Ureter (tissue), 1 donor: ENCODE data around the gene ANKMY1. TPM values are rescaled to one million over a fixed set of nuclear protein-coding genes. Genes with fewer than 3 reads are reported as not detected.

Source experiments
- DNase-seq: peaks from one replicate; pipeline ENCODE4 v3.0.0-alpha.2; 2020; ENCODE audit warnings: low spot score
- total RNA-seq: library from RNA; stranded (reverse); gene quantifications from one replicate; pipeline ENCODE4 v1.2.4, GENCODE V29; 2023
- donor health status: DM: yes; HTN: yes; CAD: no.

Gene ANKMY1
- total RNA-seq, 1 donor from 2014 or later = 52.8 TPM

DNA sequence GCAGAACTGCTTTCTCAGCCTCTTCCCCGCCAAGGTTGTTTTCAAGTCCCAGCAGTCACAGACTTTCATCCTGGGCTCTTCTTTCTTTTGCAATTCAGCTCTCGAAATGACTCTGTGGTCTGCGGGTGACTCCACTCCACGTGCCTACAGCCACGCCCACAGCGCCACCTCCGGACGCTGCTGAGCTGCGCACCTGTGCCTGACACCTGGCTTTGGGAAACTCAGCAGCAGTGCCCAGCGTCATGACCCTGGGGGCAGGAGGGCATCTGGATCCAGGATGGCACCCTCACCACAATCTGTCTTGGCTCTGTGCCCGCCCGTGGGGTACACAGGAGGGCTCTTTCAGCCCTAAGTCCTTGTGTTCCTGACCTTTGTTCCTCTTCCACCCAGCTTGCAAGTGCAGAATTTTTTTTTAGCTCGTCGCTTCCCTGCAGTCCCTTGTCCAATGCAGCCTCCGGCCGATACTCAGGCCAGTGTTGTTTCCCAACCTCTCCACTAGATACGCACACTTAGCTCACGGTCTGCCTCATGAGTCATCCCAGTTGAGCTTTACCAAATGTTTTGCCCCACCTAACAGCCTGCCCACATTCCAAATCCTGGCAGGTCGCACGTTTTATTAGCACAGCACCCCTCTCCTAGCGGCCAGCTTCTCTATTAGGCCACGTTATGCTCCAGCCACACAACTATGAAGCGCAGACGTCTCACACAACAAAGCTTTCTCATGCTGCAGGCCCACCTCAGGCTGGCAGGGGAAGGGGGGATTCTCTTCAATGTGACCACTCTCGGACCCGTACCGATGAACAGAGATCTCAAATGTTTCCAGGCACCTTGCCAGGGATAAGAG is 22.2 kb upstream of the ANKMY1 start:
- DNase-seq = peak; percentile 78

DNA sequence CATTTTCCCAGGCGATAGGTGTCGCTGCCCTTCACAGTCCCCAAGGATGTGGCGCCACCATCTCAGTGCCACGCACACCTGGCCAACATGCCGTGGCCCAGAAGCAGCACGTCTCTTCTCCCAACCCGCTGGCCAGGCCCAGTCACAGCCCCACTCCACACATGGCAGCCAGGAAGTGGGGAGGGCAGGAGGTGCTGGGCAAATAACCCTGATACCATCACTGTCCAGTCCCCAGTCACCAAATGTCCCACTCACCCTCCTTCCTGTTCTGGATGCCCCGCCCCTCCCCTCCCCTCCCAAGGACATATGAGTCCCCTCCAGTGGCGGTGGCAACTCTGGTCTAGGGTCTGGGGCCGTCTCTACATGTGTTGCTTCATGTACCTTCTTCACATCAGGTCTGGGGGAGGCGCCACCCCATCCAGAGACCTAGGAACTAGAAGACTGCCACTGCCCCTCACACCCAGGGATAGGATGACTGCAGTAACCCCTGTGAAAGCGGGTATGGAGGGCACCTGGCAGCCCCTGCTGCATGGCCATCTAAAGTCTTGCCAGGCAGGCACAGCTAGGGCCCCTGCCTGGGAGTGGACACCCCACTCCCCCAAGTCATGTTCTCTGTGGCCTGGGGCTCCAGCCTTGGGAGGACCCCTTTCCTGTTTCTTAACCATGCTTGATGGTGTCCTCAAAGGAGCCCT is 21.4 kb upstream of the ANKMY1 start:
- no peak for DNase-seq

DNA sequence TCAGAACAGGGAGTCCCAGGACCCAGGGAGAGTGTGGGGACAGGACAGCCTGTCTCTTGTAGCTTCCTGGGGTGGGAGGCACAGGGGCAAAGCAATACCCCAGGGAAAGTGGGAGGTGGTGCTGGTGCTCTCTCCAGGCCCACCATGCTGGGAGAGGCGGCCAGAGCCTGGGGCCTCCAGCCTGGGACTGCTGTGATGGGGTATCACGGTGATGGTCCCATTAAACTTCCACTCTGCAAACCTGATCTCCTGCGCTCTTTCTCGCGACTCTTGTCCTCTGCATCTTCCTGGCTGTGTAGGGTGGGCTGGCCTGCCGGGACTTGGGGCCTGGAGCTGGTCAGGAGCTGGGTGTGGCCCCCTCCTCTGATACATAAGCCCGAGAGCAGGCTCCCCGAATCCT is 20.7 kb upstream of the ANKMY1 start:
- no peak for DNase-seq

DNA sequence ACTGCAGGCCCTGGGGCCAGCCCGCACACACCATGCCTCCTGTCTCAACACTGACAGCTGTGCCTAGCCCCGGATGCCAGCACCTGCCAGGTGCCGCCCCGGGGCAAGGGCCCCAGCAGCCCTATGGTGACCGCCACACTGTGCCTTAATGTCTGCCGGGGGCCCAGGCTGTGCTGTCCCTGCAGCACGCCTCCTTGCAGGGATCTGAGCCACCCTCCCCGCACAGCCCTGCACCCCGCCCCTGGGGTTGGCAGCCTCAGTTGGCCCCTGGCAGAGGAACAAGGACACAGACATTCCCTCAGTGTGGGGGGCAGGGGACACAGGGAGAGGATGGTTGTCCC is 20.3 kb upstream of the ANKMY1 start:
- no peak for DNase-seq

DNA sequence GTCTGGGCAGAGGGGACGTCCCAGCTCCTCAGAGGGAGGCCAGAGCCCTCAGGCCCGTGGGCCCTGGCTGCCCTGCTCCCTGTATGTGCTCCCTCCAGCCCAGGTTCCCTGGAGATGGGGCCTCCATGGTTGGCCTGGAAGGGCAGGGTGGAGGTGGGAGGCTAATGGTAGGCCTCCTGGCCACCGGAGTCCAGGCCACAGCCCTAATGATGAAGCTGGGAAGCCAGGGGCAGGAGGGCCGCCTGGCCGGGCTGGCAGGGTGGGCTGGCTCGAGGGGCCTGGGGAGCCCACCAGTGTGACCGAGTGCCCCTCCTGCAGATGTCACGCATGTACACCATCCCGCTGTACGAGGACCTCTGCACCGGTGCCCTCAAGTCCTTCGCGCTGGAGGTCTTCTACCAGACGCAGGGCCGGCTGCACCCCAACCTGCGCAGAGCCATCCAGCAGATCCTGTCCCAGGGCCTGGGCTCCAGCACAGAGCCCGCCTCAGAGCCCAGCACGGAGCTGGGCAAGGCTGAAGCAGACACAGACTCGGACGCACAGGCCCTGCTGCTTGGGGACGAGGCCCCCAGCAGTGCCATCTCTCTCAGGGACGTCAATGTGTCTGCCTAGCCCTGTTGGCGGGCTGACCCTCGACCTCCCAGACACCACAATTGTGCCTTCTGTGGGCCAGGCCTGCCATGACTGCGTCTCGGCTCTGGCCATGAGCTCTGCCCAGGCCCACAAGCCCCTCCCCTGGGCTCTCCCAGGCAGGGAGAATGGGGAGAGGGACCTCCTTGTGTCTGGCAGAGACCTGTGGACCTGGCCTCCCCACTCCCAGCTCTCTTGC is 19.7 kb upstream of the ANKMY1 start:
- DNase-seq = no peak

DNA sequence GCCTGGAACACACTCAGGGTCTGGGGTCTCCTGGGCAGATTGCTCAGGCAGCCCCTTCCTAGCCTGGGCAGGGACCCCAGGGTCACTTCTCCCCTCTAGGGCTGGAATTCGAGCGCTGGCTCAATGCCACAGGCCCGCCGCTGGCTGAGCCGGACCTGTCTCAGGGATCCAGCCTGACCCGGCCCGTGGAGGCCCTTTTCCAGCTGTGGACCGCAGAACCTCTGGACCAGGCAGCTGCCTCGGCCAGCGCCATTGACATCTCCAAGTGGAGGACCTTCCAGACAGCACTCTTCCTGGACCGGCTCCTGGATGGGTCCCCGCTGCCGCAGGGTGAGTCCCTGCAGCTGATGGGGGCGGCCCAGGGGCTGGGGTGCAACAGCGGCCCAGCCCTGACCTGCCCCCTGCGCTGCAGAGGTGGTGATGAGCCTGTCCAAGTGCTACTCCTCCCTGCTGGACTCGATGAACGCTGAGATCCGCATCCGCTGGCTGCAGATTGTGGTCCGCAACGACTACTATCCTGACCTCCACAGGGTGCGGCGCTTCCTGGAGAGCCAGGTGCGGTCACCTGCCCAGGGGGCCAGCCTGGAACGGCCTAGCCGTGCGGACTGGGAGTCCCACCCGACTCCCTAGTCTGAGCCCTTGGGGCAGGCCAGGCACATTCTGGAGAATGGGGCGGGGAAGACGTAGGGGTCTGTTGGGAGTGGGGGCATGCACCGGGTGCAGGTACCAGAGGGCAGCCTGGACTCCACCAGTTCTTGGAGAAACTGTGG is 18.8 kb upstream of the ANKMY1 start:
- no peak for DNase-seq

DNA sequence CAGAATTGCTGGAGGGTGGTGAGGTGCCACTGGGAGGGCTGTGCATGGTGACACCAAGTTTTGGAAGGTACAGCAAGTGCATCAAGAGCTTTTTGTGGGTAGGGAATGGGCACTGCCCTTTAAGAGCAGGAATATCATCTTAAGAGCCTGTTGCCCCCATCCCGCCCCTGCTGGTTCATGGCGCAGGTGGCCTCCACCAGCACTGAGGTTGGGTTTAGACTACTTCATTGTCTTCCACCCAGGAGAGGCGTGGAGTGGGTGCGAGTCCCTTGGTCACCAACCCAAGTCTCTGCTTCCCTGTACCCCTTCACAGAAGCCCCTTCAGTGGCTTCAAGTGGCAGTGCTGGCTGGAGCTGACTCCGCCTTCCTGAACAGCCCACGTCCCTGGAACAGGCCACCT is 18.2 kb upstream of the ANKMY1 start:
- DNase-seq = no peak

DNA sequence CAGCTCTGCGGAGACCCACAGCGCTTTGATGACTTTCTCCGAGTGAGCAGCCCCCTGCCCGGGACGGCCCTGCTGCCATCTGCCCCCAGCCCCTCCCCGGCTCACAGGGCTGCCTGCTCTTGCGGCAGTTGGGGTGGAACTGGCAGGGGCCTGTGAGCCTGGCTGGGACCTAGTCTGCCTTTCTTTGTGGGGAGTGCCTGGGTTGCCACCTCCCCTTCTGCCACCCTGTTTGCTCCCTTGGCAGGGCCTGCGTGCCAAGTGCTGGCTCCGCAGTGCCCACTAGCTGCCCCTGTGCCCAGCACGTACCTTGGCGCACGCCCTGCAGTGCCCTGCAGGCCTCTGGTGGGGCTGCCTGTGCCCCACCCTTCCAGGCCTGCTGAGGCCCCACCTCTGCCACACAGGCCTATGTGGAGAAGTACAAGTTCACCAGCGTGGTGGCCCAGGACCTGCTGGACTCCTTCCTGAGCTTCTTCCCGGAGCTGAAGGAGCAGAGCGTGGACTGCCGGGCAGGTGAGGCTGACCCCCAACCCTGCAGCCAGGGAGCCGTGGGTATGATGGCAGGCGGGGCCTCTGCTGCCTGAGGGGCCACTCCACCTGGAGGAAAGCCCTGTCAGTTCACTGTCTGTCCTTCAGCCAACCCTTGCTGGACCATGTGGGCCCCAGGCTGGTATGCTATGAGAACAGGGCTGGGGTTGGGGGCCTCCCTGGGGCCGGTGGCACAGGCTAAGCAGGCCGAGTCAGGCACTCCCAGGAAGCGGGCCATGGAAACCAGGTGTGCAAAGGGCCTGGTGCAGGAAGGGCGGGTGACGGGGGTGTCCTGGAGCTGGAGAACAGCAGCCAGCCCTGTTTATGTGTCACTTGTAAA is 17.5 kb upstream of the ANKMY1 start:
- DNase-seq = no peak

DNA sequence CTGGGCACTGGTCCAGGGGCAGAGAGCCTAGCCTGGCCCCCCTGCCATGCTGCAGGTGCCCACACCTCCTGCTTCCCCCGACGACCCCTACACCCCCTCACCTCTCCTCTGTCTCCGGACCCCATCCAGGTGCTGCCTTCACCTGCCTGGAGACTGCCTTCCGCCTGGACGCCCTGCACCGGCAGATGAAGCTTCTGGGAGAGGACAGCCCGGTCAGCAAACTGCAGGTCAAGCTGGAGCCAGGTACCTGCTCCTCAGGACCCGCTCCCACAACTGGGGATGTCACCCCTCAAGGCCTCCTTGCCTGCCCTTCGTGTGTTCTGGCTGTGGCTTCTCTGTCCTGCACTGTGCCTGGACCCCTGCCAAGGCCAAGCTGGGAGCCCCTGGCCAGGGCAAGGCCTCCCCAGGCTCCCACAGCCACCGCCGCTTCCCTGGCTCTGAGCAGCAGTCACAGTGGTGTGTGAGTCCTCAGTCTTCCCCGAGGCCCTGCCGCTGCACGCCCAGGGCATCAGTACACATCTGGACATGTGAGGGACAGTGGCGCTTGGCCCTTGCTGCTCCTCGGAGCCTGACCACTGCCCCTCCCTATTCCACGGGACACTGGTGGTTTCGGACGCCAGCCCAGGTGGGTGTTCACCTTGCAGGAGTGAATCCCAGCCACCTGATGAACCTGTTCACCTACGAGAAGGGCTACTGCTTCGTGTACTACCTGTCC is 16.8 kb upstream of the ANKMY1 start:
- DNase-seq = no peak

DNA sequence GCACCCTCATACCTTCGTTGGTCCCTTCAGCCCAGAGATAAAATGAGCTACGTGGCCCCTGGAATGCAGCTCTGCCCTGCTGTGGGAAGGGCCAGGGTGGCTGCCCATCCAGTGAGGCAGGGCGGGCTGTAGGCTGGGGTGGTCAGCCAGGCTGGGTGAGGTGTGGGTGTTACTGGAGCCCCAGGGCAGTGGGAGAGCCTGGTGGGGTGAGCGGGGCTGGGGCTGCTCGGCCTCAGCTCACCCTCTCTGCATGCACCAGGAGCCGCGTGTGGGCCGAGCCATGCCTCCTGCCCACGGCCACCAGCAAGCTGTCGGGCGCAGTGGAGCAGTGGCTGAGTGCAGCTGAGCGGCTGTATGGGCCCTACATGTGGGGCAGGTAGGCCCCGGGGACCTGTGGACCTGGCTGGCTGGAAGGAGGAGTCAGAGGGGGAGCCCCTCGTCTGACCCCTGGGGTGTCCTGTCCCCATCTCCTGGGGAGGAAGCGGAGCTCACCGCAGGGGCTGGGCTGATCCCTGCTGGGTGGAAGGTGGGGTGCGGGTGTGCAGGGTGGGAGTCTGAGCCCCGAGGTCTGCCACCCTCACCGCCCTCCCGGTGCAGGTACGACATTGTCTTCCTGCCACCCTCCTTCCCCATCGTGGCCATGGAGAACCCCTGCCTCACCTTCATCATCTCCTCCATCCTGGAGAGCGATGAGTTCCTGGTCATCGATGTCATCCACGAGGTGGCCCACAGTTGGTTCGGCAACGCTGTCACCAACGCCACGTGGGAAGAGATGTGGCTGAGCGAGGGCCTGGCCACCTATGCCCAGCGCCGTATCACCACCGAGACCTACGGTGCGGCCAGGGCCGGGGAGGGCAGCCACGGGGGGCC is 16.0 kb upstream of the ANKMY1 start:
- no peak for DNase-seq

DNA sequence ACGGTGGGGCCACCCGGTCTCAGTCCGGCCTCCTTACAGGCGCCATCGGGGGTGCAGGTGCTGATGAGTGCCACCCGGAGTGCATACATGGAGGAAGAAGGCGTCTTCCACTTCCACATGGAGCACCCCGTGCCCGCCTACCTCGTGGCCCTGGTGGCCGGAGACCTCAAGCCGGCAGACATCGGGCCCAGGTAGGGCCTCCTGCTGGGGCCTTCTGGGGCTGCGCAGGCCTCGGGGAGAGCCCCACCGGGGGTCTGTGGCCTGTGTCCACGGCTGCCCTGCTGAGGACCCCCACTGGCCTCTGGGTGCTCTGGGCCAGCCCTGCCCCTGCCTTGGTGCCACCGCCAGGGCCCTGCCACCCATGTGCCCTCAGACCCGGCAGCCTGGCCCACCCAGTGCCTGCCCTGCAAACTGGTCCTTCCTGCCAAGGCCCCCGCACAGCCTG is 15.3 kb upstream of the ANKMY1 start:
- no peak for DNase-seq

DNA sequence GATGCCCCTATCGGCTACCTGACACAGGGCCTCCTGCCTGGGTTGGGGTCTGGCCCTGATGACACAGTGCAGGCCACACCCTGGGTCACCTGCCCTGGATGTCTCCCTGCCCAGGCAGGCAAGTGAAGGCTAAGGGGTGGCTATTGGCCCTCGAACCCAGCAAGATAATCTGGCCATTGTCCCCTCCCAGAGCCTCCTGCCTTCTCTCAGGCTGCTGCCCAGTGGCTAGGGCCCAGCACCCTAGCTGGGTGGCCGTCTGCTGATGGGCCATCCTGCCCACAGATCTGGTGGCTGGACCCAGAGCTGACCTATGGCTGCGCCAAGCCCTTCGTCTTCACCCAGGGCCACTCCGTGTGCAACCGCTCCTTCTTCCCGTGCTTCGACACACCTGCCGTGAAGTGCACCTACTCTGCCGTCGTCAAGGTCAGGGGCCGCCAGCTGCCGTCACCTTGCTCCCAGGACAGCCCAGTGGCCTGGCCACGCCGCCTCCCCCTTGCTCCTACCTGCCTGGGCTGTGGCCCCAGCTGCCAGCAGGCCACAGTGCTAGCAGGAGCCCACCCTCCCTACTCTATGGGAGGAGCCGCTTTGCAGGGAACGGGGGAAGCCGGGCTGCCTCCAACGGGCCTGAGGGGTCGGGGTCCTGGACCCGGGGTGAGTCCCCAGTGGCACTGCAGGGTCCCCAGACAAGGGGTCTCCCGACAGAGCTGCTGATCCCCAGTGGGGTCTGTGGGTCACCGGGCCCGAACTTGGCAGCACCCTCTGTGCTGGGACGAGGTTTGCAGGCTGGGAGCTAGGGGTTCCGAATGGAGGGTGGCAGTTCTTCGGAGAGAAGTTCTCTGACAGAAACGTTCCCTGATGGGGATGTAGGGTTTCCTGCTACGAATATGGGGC is 14.6 kb upstream of the ANKMY1 start:
- no peak for DNase-seq

DNA sequence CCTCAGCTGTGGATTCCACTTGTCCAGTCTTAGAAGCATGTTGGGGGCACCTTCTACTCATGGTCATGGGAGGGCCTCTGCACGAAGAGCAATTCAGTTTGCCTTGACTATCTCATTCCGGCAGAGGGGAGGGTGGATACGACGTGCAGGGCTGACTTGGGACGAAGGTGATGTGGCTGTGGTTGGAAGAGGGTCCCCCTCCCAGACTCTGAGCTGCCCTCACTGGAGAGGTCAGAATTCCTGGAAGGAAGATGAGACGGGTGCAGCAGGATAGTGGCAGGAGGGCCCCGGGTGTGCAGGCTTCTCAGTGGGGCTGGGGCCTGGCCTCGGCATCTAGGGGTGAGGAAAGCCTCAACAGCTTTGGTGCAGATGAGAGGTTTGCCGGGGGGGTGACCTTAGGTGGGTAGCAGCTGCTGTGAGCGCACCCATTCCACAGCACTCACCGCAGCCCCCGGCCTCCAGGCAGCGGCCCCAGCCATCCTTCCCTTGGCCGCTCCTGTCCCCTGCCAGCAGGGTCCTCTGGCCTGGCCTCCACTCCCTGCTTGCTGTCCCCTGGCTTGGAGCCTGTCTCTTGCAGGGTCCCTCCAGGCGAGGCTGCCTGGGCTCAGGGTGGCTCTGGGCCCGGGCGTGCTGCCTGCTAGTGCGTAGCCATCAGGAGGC is 13.7 kb upstream of the ANKMY1 start:
- no peak for DNase-seq

DNA sequence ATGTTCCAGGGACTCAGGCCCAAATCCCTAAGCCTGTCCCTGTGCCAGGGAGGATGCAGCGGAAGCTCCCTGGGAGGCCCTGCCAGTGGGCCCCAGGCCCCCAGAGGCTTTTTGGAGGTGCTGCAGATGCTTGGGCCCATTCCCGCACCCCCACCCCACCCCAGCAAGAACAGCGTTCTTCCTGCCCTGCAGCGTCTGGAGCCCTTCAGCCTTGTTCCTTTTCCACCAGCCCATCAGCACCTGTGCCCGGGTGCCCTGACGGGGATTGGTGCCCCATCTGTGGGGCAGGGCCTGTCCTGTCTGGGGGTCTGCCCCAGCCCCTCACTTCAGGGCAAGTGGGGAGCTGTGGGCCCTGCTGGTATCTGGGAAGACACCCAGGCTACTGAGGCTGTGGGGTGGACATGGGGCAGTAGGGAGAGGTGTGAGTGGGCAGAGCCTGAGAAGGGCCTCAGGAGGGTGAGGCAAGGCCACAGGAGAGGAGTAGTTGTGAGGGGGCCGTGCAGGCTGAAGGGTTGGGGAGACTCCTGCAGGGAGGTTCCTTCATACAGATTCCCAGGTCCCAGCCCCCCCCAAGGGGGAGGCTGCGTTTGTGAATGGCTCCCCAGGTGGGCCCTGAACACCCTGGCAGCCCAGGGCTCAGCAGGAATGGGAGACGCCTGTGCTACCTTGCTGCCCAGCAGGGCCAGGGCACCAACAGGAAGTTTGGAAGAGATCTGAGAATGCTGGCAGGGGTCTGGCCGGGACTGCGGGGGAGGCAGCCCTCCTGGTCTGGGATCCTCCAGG is 12.9 kb upstream of the ANKMY1 start:
- peak; percentile 41 for DNase-seq

DNA sequence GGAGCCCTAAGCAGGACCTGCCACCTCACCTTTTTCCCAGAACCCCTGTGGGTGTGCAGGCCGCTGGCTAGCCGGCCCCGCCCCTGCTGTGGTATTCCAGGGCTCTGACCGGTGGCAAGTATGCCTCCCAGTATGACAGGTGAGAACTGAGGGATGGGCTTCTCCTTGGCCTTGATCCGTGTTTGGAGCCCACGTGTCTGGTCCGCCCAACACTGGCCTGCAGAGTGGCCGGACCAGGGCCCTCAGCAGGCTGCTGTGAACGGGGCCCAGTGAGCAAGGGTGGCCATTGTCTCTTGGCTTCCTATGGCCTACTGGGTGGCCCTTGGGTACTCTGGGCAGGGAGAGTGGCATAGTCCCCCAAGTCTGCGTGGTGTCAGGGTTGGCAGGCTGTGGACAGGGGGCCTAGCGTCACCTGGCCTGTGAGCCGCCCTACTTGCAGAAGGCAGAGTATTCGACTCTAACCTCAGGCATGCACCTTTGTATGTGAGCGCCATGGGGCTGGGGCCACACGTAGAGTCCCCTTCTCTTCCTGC is 12.3 kb upstream of the ANKMY1 start:
- peak; percentile 46 for DNase-seq

DNA sequence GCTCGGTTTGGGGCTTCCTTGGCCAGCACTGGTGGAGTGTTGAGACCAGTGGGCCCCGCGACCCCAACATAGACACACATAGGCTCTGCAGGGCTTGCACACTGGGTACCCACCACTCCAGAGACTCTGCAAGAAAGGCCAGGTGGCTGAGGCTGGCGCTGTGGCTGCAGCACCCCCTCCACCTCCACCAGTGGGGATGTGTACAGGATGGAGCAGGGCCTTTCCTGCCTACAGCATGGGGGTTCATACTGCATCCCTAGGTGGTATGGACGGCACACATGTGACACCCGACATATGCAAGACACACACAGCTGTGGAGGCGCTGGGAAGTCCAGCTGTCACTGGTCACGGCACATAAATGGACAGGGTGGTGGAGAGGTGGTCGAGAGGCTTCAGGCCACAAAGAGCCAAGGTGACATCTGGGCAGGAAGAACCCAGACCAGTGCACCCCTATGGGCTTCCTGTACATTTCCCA is 11.8 kb upstream of the ANKMY1 start:
- DNase-seq = peak; percentile 51
